GF-D8 (cell line): ENCODE measurements around the gene MTG2.
"Not testable (repeated sequence)": the region's sequence is repeated elsewhere in the genome, so short reads cannot be mapped to it uniquely, and the experiment has no call there.

Experiments
- DNase-seq: peaks from one replicate; lab custom pipeline; 2025; lab: John Stamatoyannopoulos, UW

Gene MTG2

GRCh38 chr20:62145688-62146018 lies 37.2 kb upstream of the MTG2 start:
- no peak for DNase-seq

GRCh38 chr20:62146019-62146755 lies 36.6 kb upstream of the MTG2 start:
- DNase-seq: no peak

- DNase-seq: no peak
Measured at GRCh38 chr20:62147125-62147524, 35.7 kb upstream of the MTG2 start.

- no peak for DNase-seq
Measured at GRCh38 chr20:62147528-62147927, 35.3 kb upstream of the MTG2 start.

- not testable (repeated sequence) for DNase-seq
Measured at GRCh38 chr20:62148383-62148782, 34.4 kb upstream of the MTG2 start.

GRCh38 chr20:62148908-62149314 lies 33.9 kb upstream of the MTG2 start:
- DNase-seq: no peak

- no peak for DNase-seq
Measured at GRCh38 chr20:62149532-62150309, 33.1 kb upstream of the MTG2 start.

- no peak for DNase-seq
Measured at GRCh38 chr20:62150310-62150575, 32.6 kb upstream of the MTG2 start.

- no peak for DNase-seq
Measured at GRCh38 chr20:62151225-62151624, 31.6 kb upstream of the MTG2 start.

- DNase-seq: no peak
Measured at GRCh38 chr20:62151835-62152364, 30.9 kb upstream of the MTG2 start.

GRCh38 chr20:62155428-62156253 lies 27.2 kb upstream of the MTG2 start:
- DNase-seq: no peak

- no peak for DNase-seq
Measured at GRCh38 chr20:62156254-62156556, 26.6 kb upstream of the MTG2 start.

GRCh38 chr20:62156592-62157386 lies 26.0 kb upstream of the MTG2 start:
- DNase-seq: no peak

GRCh38 chr20:62157387-62158087 lies 25.3 kb upstream of the MTG2 start:
- no peak for DNase-seq

GRCh38 chr20:62158088-62158400 lies 24.8 kb upstream of the MTG2 start:
- no peak for DNase-seq

- no peak for DNase-seq
Measured at GRCh38 chr20:62158541-62158940, 24.3 kb upstream of the MTG2 start.

- DNase-seq: no peak
Measured at GRCh38 chr20:62159052-62159451, 23.8 kb upstream of the MTG2 start.

- no peak for DNase-seq
Measured at GRCh38 chr20:62159839-62160238, 23.0 kb upstream of the MTG2 start.

- DNase-seq: no peak
Measured at GRCh38 chr20:62160253-62160652, 22.6 kb upstream of the MTG2 start.

- no peak for DNase-seq
Measured at GRCh38 chr20:62160876-62161275, 22.0 kb upstream of the MTG2 start.

GRCh38 chr20:62161347-62161746 lies 21.5 kb upstream of the MTG2 start:
- no peak for DNase-seq
